PC-3 (cell line): ENCODE measurements around the gene PDRG1. TPM values are rescaled to one million over a fixed set of nuclear protein-coding genes. Genes with fewer than 3 reads are reported as not detected.

ENCODE experiments used
- ATAC-seq: fragments of 200-7000 bp; cut with Tn5 transposase; 2 replicates; pipeline ENCODE4 v1.9.1; 2020; ENCODE audit warnings: mild to moderate bottlenecking, moderate library complexity
- BruUV-seq: library from RNA; stranded (reverse); fragments of 400-500 nt; replicated peaks from 2 replicates; lab custom pipeline; 2021; lab: Mats Ljungman, UMichigan
- CTCF ChIA-PET: fragments of 300-600 bp; sonication (Branson Sonifier 250); formaldehyde crosslinking; loops from one replicate; lab custom pipeline; 2022; ENCODE audit warnings: antibody characterized with exemption; lab: Charles Lee
- POLR2A ChIA-PET: fragments of 300-600 bp; sonication (Branson Sonifier 250); formaldehyde crosslinking; loops from one replicate; lab custom pipeline; 2022; ENCODE audit warnings: antibody characterized with exemption; ENCODE audit not compliant: unreplicated experiment; lab: Charles Lee
- DNase-seq: peaks from one replicate; pipeline ENCODE4 v3.0.0-alpha.2; 2015
- H2AFZ ChIP-seq: fragments of 300-600 bp; sonication (generic); 2 replicates; pipeline ENCODE4 v1.6.0; 2016; ENCODE audit warnings: antibody characterized with exemption, low read length
- H3F3A ChIP-seq: fragments of 300-600 bp; sonication (generic); one replicate; pipeline ENCODE4 v1.6.0; 2017; ENCODE audit warnings: antibody characterized with exemption, low read length, control low read depth, mild to moderate bottlenecking; ENCODE audit not compliant: unreplicated experiment
- H3K27ac ChIP-seq: fragments of 300-600 bp; sonication (generic); 2 replicates; pipeline ENCODE4 v1.5.1; 2016; ENCODE audit warnings: mild to moderate bottlenecking, low read length
- H3K27me3 ChIP-seq: fragments of 300-600 bp; sonication (generic); 2 replicates; pipeline ENCODE4 v1.6.1; 2016; ENCODE audit warnings: low read length, mixed read lengths
- H3K36me3 ChIP-seq: fragments of 300-600 bp; sonication (generic); 2 replicates; pipeline ENCODE4 v1.6.1; 2016; ENCODE audit warnings: low read depth, mixed run types, low read length, mixed read lengths
- H3K4me1 ChIP-seq: fragments of 300-600 bp; sonication (generic); 2 replicates; pipeline ENCODE4 v1.5.1; 2016; ENCODE audit warnings: low read length; ENCODE audit not compliant: insufficient read depth
- H3K4me2 ChIP-seq: fragments of 300-600 bp; sonication (generic); 2 replicates; pipeline ENCODE4 v1.6.0; 2016; ENCODE audit warnings: low read length
- H3K4me3 ChIP-seq: fragments of 300-600 bp; sonication (generic); 2 replicates; pipeline ENCODE4 v1.5.1; 2016; ENCODE audit warnings: mild to moderate bottlenecking, low read length, mixed read lengths
- H3K79me2 ChIP-seq: fragments of 300-600 bp; sonication (generic); 2 replicates; pipeline ENCODE4 v1.6.1; 2017; ENCODE audit warnings: low read length, mixed read lengths
- H3K9ac ChIP-seq: fragments of 300-600 bp; sonication (generic); 2 replicates; pipeline ENCODE4 v1.6.0; 2016; ENCODE audit warnings: mild to moderate bottlenecking, low read length
- H3K9me2 ChIP-seq: fragments of 300-600 bp; sonication (generic); replicated peaks from 2 replicates; pipeline ENCODE4 v1.6.1; 2016; ENCODE audit warnings: mixed run types, low read length, mixed read lengths
- H3K9me3 ChIP-seq: fragments of 300-600 bp; sonication (generic); 2 replicates; pipeline ENCODE4 v1.6.1; 2016; ENCODE audit warnings: low read length, mixed read lengths
- H4K20me1 ChIP-seq: fragments of 300-600 bp; sonication (generic); 2 replicates; pipeline ENCODE4 v1.6.1; 2016; ENCODE audit warnings: low read length, mixed read lengths
- CTCF ChIP-seq: fragments of 300-600 bp; sonication (generic); conservative IDR thresholded peaks from 2 replicates; pipeline ENCODE4 v1.5.1; 2017; ENCODE audit warnings: antibody characterized with exemption, low read depth, mild to moderate bottlenecking, low read length
- EZH2 ChIP-seq: fragments of 300-600 bp; sonication (generic); IDR thresholded peaks from one replicate; pipeline ENCODE4 v1.6.1; 2017; ENCODE audit warnings: antibody characterized with exemption, mild to moderate bottlenecking, low read length; ENCODE audit not compliant: unreplicated experiment
- EZH2phosphoT487 ChIP-seq: fragments of 300-600 bp; sonication (generic); IDR thresholded peaks from 2 replicates; pipeline ENCODE4 v1.6.1; 2018; ENCODE audit warnings: mild to moderate bottlenecking, antibody characterized with exemption, low read length, borderline replicate concordance
- intact Hi-C: fragments of 100-400 bp; cut with micrococcal nuclease; formaldehyde crosslinking; loops from 2 replicates; pipeline ENCODE4 v1.9.0; 2023
- total RNA-seq: library from RNA; depleted of rRNA; stranded (reverse); fragments of >200 nt; gene quantifications from 2 replicates; pipeline ENCODE4 v1.2.3, GENCODE V29; 2014

Gene PDRG1
- total RNA-seq, 1 experiment from 2014 or later = 12.3 TPM

DNA sequence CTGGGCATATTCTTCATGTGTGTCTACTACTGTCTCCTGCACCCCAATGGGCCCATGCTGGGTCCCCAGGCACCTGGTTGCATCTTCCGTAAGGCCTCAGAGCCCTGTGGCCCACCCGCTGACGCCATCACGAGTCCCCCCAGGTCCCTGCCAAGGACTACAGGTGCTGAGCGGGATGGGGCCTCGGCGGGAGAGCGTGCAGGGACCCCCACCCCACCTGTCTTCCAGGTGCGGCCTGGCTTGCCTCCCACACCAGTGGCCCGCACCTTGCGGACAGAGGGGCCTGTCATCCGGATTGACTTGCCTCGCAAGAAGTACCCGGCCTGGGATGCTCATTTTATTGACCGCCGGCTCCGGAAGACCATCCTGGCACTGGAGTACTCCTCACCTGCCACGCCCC, 45.1 kb upstream of the PDRG1 start:
- ATAC-seq = no peak
- H3K4me2 ChIP-seq = no peak overlapping the region
- no peak overlapping the region for H2AFZ ChIP-seq
- no peaks in the 10 kb centered on the region for H3K9me3 ChIP-seq
- no peak overlapping the region for H3K9ac ChIP-seq
- peaks cover 38% of the 10 kb centered on the region for H3K27me3 ChIP-seq
- ChIA-PET POLR2A (no interaction called here), CTCF (no interaction called here)
- H3K4me1 ChIP-seq = no peaks in the 10 kb centered on the region
- BruUV-seq = no TSS peak
- no peaks in the 10 kb centered on the region for H4K20me1 ChIP-seq
- intact Hi-C loops = no loop called here
- no peaks in the 10 kb centered on the region for H3K79me2 ChIP-seq
- H3F3A ChIP-seq = no peaks in the 10 kb centered on the region
- no peak for DNase-seq
- H3K27ac ChIP-seq = no peak overlapping the region
- TF ChIP-seq CTCF (no peak), EZH2 (no peak), EZH2phosphoT487 (no peak)
- H3K36me3 ChIP-seq = no peaks in the 10 kb centered on the region
- no peaks in the 10 kb centered on the region for H3K9me2 ChIP-seq
- H3K4me3 ChIP-seq = no peak overlapping the region

- H3K36me3 ChIP-seq = no peaks in the 10 kb centered on the region
- ChIA-PET POLR2A (no interaction called here), CTCF (no interaction called here)
- H3K4me2 ChIP-seq = no peak overlapping the region
- H3F3A ChIP-seq = no peaks in the 10 kb centered on the region
- no peak overlapping the region for H2AFZ ChIP-seq
- no TSS peak for BruUV-seq
- no peaks in the 10 kb centered on the region for H3K9me2 ChIP-seq
- DNase-seq (no peak), ATAC-seq (no peak)
- TF ChIP-seq EZH2 (no peak), CTCF (no peak), EZH2phosphoT487 (no peak)
- H3K4me1 ChIP-seq = no peaks in the 10 kb centered on the region
- intact Hi-C loops = no loop called here
- no peaks in the 10 kb centered on the region for H3K79me2 ChIP-seq
- no peak overlapping the region for H3K9ac ChIP-seq
- H3K27me3 ChIP-seq = peaks cover 28% of the 10 kb centered on the region
- H3K9me3 ChIP-seq = no peaks in the 10 kb centered on the region
- no peak overlapping the region for H3K4me3 ChIP-seq
- H4K20me1 ChIP-seq = no peaks in the 10 kb centered on the region
- no peak overlapping the region for H3K27ac ChIP-seq
Measured at GRCh38 chr20:31992086-31992485, 40.2 kb upstream of the PDRG1 start.

DNA sequence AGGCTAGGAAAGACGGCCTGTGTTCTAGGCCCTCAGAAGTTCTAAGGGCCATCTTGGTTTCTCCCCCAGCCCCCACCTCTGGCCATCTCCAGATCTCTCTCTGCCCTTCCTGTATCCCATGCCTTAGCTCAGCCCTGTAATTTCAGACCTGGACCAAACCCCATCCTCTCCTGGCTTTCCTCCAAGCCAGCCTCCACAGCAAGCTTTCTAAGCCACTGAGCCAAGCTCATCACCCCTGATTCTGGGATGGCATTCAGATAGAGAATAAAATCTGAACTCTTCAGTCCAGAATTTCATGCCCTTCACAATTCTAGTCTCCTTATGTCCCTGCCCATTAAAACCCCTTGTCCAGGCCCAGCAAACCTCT, 39.5 kb upstream of the PDRG1 start:
- no peak overlapping the region for H3K27ac ChIP-seq
- no peaks in the 10 kb centered on the region for H3K36me3 ChIP-seq
- H2AFZ ChIP-seq = no peak overlapping the region
- no peak overlapping the region for H3K4me2 ChIP-seq
- H3K9ac ChIP-seq = no peak overlapping the region
- no peaks in the 10 kb centered on the region for H3K9me2 ChIP-seq
- DNase-seq = no peak
- TF ChIP-seq CTCF = no peak
- TF ChIP-seq EZH2 = no peak
- TF ChIP-seq EZH2phosphoT487 = no peak
- intact Hi-C loops = no loop called here
- H3F3A ChIP-seq = no peaks in the 10 kb centered on the region
- no peak overlapping the region for H3K4me3 ChIP-seq
- H4K20me1 ChIP-seq = no peaks in the 10 kb centered on the region
- no peaks in the 10 kb centered on the region for H3K9me3 ChIP-seq
- ChIA-PET POLR2A (no interaction called here), CTCF (no interaction called here)
- BruUV-seq = no TSS peak
- H3K4me1 ChIP-seq = no peaks in the 10 kb centered on the region
- no peaks in the 10 kb centered on the region for H3K79me2 ChIP-seq
- ATAC-seq = no peak
- H3K27me3 ChIP-seq = peaks cover 28% of the 10 kb centered on the region
